Measurements from ENCODE around the gene COL9A2.

Gene COL9A2

DNA sequence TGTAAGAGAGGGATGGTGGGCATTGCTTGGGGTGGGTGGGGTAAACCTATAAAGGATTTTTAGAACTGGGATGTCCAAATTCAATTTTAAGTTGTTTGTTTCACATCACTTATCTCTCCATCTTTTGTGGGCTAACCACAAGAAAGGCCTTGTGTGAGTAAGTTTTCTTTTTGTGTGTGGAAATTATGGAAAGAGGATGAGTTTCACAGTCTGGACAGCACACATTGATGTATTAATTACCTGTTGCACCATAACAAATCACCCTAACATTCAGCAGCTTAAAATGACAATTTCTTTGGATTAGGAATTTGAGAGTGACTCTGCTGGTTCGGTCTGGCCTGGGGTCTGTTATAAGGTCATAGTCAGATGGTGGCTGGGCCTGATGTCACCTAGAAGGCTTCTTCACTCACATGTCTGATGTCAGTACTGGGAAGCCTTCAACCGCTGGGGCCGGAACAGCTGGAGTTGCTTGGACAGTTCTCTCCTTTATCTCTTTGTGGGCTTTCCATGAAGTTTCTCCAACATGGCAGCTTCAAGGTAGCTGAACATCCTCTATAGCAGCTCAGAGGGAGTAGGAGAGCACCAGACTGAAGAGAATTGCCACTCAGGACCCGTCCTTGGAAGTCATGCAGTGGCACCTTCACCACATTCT is 2.0 kb upstream of the COL9A2 start:
- no peak for DNase-seq

DNA sequence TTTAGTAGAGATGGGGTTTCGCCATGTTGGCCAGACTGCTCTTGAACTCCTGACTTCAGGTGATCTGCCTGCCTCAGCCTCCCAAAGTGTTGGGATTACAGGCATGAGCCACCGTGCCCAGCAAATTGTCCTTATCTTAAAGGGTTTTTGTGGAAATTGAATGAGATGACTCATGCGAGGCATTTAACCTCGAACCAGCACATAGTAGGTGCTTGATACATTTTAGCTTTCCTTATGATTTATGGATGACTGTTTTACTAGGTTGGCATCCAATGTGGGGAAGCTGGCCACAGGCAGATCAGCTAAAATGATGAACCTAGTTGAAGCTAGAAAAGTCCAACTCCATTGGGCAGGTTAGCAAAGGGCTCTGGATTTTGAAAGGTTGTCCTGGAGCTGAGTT is 1.4 kb upstream of the COL9A2 start:
- no peak for DNase-seq

DNA sequence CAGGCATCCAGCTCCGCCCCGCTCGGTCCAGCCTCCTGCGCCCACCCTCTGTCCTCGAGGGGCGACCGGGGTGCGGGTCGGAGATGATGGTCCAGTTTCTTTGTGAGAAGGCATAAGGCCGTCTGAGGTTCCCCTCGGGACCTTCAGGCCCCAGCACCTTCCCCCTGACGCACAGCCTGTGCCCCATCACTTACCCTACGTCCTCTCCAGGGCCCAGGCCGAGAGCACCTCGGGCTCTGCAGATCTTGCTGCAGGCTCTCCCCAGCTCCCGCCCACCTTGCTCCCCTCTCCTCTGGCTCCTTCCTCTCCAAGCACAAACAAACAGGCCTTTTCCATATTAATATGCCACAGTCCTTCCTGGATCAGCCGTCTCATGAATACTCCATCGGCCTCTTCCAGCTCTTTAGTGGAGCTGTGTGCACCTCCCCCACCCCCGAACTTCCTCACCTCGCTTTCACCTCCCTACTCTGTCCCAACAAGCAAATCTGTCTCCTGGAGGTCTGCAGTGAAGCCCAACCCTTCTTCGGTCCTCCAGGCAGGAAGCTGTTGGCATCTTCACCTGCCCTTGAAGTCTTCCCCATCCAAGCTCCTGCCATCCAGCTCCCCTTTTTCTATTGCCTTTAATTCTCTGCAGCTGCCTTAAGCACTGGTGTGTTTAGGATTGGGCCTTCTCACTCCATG is 448 bp upstream of the COL9A2 start:
- DNase-seq, result peak in 3 of 58 donors; percentile 33 to 37 (median 35)

DNA sequence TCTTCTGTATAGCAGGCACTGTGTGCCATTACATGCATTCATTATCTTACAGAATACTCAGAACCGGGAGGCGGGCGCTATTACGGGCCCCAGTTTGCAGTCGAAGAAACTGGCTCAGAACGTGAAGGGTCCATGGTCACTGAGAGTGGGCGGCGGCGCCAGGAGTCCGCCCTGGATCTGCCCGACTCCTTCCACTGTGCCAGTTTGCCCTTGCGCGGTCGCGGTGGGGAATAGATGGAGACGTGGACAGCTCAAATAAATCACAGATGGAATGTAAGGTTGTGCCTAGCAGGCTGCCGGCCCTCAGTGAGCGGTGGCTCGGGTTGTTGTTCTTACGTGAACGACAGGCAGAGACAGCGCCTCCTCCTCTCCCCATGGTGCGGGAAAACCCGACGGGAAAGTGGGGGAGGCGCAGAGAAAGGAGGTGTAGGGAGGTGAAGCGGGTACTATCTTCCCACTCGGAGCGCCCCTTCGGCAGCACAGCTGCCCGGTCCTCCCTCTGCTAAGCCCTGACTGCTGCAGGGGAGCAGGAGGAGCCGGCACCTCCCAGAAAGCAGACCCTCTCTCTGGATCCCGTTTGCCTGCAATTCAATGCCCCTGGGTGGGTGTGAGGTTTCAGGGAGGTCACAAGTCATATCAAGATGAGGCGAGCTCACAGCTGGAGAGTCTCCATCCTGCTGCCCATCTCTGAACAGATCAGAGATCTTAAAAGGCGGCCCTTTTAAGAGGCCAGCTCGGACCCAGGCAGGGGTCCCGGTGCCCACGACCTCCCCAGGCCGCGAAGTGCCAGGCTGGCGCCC is 1.1 kb downstream of the COL9A2 start:
- peak in 28 of 58 donors; percentile 5 to 78 (median 52) for DNase-seq

DNA sequence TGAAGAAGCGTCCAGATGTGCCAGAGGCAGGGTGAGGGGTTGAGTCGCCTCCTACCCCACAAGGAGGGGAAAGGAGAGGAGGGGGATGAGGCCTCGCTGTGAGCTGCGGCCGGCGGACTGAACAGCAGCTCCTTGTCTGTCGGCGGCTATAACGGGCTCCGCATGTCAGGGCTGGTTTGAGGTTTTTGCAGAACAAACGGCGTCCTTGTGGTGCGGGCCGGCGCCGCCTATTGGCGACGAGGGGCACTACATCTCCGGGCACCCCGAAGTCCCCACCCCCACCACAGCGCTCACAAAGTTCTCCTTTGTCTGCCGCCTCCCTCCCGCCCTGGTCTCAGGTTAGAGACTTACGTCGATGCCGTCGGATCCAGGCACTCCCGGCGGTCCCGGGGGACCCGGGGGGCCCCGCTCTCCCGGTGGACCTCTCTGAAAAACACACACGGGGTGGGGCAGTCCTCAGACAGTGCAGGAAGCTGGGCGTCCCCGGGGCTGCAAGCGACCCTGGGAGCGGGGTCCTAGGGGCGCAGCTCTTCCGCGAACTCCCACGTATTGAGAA is 1.8 kb downstream of the COL9A2 start:
- DNase-seq, result peak; percentile 28 to 94 (median 84)

DNA sequence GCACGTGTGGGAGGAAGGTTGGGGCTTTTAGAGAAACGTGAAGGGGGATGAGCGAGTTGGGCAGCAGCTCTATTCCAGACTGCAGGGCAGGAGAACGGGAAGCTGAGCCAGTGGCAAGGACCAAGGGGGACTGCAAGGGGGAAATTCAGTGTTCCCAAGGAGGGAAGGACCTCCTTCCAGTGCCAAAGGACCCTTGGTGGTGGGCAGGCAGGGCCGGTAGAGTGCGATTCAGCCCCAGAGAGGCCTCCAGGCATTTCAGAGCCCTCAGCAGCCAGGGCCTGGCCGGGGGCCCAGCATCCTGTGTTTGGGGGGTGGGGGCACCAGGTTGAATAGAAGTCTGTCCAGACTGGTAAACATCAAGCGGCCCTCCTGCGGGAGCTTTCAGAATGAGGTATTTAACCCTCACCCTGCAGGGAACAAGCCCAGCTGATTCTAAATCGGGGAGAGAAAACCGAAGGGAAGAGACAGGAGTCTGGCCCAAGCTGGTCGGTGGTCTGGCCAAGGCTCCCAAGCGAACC is 2.3 kb downstream of the COL9A2 start:
- DNase-seq, result peak in 34 of 58 donors; percentile 25 to 84 (median 60)

DNA sequence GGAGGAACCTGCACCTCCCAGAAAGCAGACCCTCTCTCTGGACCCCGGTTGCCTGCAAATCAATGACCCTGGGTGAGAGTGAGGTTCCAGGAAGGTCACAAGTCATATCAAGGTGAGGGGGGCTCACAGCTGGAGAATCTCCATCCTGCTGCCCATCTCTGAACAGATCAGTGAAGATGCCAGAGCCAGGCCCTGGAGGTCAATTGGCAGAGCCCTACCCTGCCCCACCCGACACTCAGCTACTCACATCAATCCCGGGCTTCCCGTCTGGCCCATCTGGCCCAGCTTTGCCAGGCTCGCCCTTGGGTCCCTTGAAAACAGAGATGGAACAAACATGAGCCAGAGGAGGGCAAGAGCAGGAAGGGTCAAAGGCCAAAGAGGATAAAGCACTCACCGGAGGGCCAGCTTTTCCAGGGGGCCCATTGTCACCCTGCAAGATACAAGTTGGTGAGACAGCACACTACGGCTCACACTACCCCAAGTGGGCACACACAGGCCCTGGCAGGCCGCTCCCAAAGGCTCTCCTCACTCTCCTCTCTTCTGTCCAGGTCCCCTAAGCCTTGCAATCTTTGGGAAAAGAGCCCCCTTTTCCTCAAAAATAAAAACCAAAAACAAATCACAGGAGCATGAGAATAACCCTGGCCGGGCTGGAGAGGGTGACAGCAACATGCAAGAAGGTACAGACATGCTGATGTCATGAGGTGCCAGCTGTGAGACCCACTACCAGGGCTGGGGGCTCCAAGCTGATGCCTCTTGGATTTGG is 2.9 kb downstream of the COL9A2 start:
- DNase-seq, result no peak

DNA sequence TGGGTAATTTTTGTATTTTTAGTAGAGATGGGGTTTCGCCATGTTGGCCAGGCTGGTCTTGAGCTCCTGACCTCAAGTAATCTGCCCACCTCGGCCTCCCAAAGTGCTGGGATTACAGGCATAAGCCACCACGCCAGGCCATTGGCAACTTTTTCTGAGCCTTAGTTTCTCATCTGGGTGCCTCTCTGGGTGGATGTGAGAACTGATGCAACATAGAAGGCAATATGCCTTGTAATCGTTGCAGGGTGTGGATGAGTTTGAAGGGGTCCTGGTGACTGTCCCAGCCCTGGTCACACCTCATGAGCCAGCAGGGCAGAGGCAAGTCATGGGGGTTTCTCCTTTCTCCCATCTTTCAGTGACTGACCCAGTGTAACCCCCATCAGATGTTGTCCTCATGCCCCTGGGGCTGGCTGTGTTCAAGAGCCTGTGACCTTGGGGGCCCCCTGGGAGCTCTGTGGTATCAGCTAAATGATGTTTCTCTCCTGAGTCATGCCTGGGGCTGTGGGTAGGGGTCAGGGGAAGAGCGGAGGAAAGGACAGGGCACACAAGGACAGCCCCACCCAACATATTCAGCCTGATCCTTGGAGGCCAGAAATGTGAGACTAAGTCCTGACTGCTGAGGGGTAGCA is 3.6 kb downstream of the COL9A2 start:
- no peak for DNase-seq

DNA sequence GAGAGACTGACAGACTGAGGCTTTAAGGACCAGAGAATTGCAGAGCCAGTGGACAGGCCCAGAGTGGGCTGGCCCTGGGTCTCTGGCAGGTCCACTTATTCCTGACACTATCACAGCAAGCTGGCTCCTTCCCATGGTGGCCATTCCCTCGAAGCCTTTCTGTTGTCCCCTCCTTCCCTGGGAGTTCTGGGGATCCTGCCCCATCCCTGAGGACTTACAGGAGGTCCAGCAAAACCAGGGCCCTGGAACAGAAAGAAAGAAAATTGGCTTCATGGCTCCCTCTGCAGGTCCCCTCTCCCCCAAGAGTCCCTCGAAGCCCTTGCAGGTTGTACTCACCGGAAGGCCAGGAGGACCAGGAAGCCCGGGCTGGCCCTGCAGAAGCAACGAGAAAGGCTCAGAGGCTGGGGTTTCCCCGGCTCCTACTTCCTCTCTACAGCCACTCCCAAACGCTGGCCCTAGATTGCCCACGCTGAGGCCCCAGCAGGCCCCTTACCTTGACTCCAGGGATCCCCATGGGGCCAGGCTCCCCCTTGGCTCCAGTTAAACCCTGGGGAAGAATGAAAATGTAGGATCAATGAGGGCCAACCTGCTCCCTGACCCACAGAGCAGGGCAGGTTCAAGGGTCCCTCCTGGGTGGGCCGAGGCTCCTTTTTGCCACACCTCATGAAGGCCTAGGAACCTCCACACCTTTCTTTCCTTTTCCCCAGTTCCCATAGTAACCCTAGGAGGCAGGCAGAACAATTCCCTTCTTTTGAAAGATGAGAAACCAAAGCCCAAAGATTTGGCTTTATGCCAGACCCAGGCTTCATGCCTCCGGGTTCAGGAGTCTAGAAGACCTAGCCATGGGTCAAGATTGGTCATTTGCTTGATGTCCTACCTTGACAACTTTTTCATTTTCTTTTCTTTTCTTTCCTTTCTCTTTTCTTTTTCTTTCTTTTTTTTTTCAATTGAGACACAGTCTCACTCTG is 4.6 kb downstream of the COL9A2 start:
- DNase-seq, result peak in 7 of 58 donors; percentile 7 to 30 (median 14)

DNA sequence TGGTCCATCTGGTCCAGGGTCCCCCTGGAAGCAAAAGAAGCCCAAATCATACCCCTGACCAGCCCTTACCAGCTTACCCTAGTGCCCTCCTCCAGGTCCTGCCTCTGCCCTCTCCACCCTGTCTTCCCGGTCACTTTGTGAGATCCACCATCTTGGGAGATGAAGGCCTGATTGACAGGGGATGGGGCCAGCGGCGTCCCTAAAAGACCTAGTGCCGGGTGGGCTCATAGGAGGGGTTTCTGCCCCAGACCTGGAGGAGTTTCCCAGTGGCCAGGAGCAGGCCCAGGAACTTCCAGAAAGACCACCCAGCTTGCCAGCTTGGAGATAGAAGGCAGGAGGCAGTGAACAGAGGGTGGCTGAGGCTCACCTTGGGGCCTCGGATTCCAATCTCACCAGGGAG is 5.4 kb downstream of the COL9A2 start:
- DNase-seq, result no peak

DNA sequence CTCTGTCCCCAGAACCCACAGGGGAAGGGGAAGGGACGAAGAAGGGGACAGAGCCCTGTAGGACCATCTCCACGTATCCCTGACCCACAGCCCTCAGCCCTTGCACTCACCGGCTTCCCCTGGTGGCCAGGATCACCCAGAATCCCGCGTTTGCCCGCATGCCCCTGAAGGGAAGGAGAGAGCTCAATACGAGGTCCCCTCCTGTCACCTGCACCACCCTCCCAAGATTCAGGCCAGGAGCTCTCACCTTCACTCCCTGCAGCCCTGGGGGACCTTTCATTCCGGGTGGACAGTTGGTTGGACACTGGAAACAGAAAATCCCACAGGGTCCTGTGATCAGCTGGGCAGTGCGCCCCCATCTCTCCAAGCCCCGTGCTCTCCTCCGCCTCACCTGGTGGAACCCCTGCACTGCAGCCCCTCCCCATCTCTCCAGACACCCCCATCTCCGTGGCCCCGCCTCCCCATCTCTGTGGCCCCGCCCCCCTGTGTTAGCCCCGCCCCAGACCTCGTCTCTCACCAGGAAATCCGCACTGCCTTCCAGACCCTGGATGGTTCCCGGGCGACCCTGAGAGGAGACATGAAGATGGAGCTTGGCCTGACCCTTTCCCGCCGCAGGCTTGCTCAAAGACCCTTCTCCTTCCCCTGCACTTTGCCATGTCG is 6.0 kb downstream of the COL9A2 start:
- no peak for DNase-seq

DNA sequence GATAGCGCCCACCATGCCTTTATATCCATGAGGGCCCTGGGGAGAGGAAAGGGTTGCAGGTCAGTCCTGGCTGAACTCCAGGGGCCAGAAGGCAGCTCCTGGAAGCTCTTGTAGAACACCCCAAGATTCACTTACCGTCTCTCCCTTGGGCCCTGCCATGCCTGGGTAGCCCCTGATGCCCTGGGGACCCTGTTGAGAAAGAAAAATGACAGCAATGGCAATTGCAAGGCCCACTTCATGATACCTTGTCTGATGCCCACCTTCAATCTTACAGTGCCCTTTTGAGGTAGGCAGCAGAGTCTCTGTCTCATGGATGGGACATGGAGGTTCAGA is 7.0 kb downstream of the COL9A2 start:
- DNase-seq, result no peak

DNA sequence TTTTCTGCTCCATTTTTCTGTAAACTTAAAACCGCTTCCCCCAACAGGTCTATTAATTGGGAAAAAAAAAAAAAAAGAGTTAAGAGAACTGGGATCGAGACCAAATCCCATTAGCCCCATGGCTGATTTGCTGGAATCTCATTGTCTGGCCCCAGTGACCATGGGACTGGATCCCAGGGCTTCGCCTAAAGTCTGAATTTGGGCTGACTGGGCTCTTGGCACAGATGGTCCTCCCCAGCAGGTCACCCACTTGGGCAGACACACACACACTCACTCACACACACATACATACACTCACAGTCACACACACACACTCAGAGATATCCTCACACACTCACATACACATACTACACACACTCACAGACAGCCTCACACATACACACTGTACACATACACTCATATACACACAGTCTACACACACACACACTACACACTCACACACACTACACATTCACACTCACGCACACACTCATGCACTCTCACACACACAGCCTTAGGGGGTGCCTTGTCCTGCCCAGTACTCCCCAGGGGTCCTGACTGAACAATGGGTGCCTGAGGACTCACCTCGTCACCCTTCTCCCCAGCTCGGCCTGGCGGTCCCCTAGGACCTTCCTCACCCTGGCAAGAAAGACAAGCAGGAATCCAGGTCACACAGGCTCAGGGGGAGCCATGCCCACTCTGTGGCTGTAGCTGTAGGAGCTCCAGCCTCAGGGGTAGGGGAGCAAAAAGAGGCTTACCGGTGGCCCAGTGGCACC is 7.5 kb downstream of the COL9A2 start:
- DNase-seq, result peak in 42 of 58 donors; percentile 6 to 82 (median 42)

DNA sequence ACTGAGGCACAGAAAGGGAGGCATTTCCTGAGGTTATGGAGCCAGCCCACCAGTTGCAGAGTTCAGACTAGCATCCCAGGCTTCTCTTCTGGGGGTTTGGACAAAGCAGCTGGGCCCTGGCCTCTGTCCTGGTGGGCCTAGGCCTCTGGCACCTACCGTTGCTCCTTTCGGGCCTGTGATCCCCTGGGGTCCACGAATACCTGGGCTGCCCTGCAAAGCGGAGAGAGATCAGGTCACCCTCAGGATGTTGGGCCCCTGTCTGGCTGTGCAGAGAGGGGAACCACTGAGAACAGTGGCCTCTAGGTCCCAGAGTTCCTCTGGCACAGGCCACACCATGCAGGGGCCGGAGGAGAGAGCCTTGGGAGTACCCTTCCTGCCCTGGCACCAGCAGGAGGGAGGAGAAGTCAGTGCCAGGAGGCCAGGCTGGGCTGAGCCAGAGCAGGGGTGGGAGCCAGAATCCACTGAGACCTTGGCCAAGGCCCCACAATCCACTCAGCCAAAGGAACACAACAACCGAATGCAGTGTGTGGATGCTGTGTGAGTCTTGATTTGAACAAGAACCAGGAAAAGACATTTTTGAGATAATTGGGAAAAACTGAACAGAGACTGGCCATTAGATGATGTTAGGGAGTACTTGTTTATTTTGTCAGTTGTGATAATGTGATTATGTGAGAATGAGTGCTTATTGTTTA is 8.9 kb downstream of the COL9A2 start:
- peak in 52 of 58 donors; percentile 16 to 87 (median 60) for DNase-seq

DNA sequence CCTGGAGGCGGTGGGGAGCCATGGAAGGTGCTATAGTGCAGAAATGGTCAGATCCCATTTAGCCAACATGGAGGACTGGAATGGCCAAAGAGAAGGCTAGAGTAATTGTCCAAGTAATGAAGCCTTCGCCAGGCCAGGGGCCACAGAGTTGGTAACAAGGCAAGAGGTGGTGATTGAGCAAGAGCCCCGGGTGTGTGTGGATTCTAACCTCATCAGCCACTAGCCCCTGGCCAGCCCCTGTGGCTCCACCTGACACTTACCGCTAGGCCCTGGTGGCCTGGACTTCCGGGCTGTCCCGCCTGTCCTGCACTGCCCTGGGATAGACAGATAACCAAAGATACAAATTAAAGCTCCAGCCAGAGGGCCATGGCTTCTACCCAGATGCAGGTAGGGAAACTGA is 9.9 kb downstream of the COL9A2 start:
- DNase-seq, result no peak

DNA sequence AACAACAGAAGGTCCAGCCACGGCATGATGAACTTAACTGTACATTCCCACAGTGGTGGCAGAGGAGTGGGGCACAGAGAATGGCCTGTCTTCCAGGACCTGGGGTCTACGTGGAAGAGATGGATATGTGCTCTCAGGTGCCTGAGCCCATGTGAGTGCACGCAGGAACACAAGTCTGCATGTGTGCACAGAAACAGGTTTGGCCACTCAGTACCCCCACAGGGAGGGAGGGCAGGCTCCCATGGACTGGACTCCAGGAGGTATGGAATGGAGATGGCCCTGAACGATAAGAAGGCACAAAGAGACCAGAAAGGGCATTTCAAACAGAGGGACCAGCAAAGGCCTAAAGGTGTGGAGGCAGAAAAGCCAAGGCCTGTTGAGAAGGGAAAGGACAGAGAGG is 10.8 kb downstream of the COL9A2 start:
- DNase-seq, result no peak

DNA sequence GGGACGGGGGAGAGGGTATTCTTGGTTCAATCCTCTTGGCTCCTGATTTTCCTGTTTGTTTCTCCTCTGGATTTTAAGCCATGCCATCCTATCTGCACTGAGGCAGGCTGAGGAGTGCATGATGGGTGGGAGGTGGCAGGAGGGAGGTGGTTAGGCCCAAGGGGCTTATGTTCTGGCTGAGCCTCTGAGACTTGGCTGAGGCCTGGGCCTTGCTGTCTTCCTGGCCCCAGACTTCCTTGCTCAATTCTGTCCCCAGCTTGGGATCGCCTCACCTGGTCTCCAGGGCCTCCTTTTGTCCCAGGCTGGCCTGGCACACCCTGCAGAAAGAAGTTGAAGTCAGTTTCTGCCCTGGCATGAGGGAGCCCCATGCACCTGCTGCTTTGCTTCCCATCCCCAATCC is 11.2 kb downstream of the COL9A2 start:
- DNase-seq, result no peak

Data from anterior cingulate cortex (tissue), 58 donors.